ENCODE measurements around the gene BBS1.
A peak's percentile ranks its signal among the peaks of the same experiment; 100 is the strongest.
"Not testable (repeated sequence)": the region's sequence is repeated elsewhere in the genome, so short reads cannot be mapped to it uniquely, and the experiment has no call there.

The BBS1 gene

GRCh38 chr11:66524304-66525040, 14.0 kb downstream of the BBS1 start:
- no peak for DNase-seq (ENCODE audit: low read depth)

GRCh38 chr11:66529069-66529468, 18.6 kb downstream of the BBS1 start:
- DNase-seq (ENCODE audit: low read depth) = no peak

DNA sequence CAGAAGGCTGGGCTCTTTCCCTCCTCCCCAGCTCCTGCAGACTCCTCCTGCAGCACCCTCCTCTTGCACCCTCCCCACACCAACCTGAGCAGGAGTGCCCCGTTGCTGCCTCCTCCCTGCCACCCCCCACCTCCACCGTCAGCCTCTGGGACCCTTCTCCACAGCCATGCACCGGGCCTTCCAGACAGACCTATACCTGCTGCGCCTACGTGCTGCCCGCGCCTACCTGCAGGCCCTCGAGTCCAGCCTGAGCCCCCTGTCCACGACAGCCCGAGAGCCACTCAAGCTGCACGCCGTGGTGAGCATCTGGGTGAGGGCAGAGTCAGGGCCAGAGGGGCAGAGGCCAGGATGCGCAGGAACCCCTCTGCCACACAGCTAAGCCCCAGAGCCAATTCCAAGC, 19.2 kb downstream of the BBS1 start:
- no peak for DNase-seq (ENCODE audit: low read depth)

DNA sequence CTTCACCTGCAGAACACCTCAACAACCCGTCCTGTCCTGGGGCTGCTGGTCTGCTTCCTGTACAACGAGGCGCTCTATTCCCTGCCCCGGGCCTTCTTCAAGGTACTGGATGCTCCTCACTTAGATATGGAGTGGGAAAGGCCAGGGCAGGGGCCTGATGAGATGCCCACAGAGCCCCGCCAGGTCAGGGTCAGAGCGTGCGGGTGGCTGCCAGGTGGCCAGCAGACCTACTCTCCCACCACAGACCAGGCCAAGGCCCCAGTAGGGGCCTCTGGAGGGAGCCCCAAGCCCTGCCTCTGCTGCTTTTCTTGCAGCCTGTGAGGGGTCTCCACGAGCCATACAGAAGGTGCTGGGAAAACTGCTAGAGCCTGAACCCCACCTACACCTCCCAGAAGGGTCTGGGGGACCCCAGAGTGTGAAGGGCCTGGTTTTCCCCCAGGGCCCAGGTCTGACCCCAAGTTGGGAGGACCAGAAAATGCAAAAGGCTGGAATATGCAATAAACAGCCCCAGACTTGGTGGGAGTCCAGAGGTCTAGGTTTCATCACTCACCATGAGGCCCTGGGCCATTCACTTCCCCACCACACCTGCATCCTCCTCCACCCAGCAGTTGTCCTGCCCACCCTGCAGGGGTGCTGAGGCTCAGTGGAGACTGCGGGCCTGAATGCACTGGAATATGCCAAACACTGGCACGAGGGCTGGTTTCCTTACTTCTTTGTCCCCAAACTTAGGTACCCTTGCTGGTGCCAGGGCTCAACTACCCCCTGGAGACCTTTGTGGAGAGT, 20.7 kb downstream of the BBS1 start:
- DNase-seq (ENCODE audit: low read depth) = no peak

GRCh38 chr11:66531841-66532240, 21.4 kb downstream of the BBS1 start:
- DNase-seq (ENCODE audit: low read depth) = no peak

DNA sequence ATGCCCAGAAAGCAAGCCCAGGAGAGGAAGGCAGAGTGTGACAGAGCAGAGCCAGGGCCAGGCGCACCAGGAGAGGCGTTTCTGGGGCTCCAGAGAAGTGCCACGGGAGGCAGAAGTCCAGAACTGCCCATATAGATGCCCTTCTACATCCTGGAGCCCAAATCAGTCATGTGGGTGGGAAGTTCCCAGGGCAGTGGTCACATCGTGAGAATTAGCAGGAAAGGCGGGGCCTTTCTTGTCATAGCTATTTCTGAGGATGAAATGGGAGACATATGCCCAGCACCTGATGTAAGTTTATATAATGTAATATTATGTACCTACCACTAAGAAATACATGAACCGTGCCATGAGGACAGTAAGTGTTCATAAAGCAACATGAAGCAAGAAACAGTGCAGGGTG, 22.3 kb downstream of the BBS1 start:
- DNase-seq (ENCODE audit: low read depth) = no peak

DNA sequence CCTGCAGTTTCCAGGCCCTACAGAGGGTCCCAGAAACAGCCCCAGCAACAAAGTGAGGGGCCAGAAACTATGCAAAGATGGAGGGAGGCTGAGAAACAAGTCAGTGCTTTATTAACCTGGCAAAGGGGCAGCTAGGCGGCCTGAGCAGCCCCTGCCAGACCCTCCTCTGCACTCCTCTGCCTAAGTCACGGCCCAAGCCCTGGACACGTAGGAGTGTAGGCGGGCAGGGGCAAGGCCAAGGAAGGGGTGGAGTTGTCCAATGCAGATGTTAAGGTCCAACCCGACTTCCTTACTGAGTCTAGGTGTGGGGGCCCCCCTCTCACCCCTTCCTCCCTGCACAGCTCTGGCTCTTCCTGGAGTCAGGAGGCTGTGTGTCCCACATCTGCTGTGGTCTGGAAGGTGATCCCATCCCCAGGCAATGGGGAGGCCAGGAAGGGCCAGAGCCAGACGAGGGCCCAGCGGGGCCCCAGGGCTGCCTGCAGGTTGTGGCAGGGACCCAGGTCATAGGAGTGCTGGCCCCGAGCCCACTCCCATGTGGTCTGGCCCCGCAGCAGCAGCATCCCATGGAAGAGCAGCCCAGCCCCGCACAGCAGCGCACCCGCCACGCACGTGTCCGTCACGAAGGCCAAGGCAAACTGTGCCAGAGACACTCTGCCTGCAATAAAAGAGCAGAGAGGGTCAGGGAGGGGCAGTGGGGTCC, 28.9 kb downstream of the BBS1 start:
- DNase-seq (ENCODE audit: low read depth) = no peak

DNA sequence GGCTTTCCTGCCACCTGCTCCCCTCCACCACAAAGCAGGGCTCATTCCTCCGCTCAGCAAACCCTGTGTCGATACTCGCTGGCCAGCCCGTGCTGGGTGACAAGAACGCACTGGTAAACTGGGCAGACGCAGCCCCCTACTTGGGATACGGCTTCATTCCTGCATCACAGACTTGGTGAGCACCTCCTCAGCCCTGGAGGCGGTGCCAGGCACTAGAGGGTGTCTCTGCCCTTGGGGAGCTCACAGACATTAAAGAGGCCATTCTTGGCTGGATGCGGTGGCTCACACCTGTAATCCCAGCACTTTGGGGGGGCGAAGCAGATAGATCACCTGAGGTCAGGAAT, 29.4 kb downstream of the BBS1 start:
- no peak for DNase-seq (ENCODE audit: low read depth)

DNA sequence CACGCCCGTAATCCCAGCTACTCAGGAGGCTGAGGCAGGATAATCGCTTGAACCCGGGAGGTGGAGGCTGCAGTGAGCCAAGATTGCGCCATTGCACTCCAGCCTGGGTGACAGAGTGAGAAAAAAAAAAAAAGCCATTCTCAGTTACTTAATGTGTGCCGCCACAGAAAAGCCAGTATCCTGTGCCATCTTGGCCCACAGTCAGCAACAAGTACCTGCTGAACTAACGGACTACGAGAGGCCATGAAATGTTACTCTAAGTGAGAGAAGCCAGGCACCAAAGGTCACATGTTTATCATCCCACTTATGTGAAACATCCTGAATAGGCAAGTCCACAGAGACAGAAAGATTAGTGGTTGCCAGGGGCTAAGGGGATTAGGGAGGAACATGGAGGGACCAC, 30.2 kb downstream of the BBS1 start:
- not testable (repeated sequence) for DNase-seq (ENCODE audit: low read depth)

- DNase-seq (ENCODE audit: low read depth) = no peak
These were observed 31.5 kb downstream of the BBS1 start for GRCh38 chr11:66541892-66542291.

DNA sequence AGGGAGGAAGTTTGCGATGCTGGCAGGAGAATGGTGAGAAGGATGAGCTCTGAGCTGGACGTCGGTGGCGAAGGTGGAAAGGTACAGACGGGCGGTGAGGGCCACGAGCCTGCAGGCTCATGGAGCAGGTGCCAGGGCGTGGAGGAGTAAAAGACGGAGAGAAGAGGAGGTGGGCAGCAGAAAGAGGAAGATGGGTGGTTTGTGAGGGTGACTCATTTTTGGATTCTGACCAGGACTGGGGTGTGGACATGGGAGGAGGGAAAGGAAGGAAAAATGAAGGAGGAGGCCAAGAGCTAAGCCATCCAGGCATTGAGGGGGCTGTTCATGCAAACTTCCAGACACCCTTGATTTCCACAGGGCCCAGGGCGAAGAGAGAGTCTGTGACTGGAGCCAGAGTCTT, 31.9 kb downstream of the BBS1 start:
- peak; percentile 25 for DNase-seq (ENCODE audit: low read depth)

GRCh38 chr11:66543263-66544107, 33.0 kb downstream of the BBS1 start:
- no peak for DNase-seq (ENCODE audit: low read depth)

DNA sequence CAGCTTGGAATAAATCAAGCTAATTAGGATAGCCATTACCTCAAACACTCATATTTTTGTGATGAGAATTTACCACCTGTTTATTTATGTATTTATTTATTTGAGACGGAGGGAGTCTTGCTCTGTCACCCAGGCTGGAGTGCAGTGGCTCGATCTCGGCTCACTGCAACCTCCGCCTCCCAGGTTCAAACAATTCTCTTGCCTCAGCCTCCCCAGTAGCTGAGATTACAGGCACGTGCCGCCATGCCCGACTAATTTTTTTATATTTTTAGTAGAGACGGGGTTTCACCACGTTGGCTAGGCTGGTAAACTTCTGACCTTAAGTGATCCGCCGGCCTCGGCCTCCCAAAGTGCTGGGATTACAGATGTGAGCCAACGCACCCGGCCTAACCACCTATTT, 34.5 kb downstream of the BBS1 start:
- not testable (repeated sequence) for DNase-seq (ENCODE audit: low read depth)

DNA sequence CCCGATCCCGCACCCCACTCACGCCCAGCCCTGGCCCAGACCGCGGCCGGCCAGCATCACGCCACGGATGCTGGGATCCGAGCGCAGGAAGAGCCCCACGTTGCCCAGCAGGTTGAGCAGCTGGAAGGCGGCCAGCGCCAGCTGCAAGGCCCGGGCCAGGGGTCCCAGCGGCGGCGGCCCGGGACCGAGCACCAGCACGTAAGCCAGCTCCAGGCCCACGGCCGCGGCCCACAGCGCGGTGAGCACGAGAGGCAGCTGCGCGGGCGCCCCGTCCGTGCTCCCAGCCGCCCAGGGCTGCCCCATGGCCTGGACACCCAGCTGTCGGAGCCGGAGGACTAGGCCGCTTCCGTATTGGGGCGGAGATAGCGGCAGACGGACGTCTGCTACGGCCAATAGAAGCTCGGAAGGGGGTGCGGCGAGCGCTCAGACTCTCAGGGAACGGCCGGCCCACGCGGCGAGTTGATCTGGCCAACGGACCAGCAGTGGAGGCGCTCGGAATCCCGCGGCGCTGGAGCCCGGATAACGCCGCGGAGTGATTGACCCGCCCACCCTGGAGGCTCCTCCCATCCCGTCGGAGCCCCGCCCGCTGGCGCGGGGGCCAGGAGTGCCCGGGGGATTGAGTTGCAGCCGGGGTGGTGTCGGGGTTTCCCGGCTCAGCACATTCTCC, 35.4 kb downstream of the BBS1 start, which contains the start of gene ZDHHC24:
ZDHHC24 (minus strand) TSS at position 348 of the 667 bp plus-strand sequence; CDS start at position 303, 45 bp downstream.
- DNase-seq (ENCODE audit: low read depth) = peak; percentile 97

- no peak for DNase-seq (ENCODE audit: low read depth)
These were observed 36.0 kb downstream of the BBS1 start, which contains the start of gene ACTN3 for GRCh38 chr11:66546368-66546965. Gene ACTN3, plus strand, starts transcription at chr11:66546903. Its CDS starts 35 bp downstream, at chr11:66546938.

GRCh38 chr11:66546966-66547661, 36.7 kb downstream of the BBS1 start:
- DNase-seq (ENCODE audit: low read depth) = no peak

- DNase-seq (ENCODE audit: low read depth) = no peak
These were observed 37.2 kb downstream of the BBS1 start for GRCh38 chr11:66547662-66548009.

- no peak for DNase-seq (ENCODE audit: low read depth)
These were observed 37.6 kb downstream of the BBS1 start for GRCh38 chr11:66548041-66548440.

- no peak for DNase-seq (ENCODE audit: low read depth)
These were observed 38.6 kb downstream of the BBS1 start for GRCh38 chr11:66548774-66549630.

Data from stromal cell of bone marrow (primary cell).